Measurements from ENCODE around the gene SLC16A3.

GRCh38 chr17:82278786-82279391, 50.0 kb downstream of the SLC16A3 start:
- TF ChIP-seq POLR2A (IDR thresholded peaks at IDR 0.05): no peak
- TF ChIP-seq CTCF (IDR thresholded peaks at IDR 0.05): no peak

All from adrenal gland (tissue), 5 donors.